Mononuclear cell (primary cell): ENCODE results near the gene NAA15. TPM values are rescaled to one million over a fixed set of nuclear protein-coding genes. Genes with fewer than 3 reads are reported as not detected.
A peak's percentile ranks its signal among the peaks of the same experiment; 100 is the strongest.
"Not testable (repeated sequence)": the region's sequence is repeated elsewhere in the genome, so short reads cannot be mapped to it uniquely, and the experiment has no call there.

Experiments
- H3K27me3 ChIP-seq: 2 replicates; pipeline ENCODE4 v1.6.0; 2011; ENCODE audit warnings: low read length, control low read depth; ENCODE audit not compliant: insufficient read depth
- H3K4me1 ChIP-seq: 2 replicates; pipeline ENCODE4 v1.5.1; 2011; ENCODE audit warnings: mild to moderate bottlenecking, low read length, control low read depth; ENCODE audit not compliant: insufficient read depth
- H3K4me3 ChIP-seq: 2 replicates; pipeline ENCODE4 v1.5.1; 2011; ENCODE audit warnings: mild to moderate bottlenecking, low read length, moderate library complexity
- H3K9me3 ChIP-seq: 2 replicates; pipeline ENCODE4 v1.5.1; 2011; ENCODE audit warnings: low read depth, mild to moderate bottlenecking, control low read depth, low read length
- total RNA-seq: library from RNA; depleted of rRNA; stranded (reverse); fragments of >200 nt; gene quantifications from one replicate; pipeline ENCODE4 v1.2.3, GENCODE V29; 2012

NAA15 gene
- 61.9 TPM for total RNA-seq

DNA sequence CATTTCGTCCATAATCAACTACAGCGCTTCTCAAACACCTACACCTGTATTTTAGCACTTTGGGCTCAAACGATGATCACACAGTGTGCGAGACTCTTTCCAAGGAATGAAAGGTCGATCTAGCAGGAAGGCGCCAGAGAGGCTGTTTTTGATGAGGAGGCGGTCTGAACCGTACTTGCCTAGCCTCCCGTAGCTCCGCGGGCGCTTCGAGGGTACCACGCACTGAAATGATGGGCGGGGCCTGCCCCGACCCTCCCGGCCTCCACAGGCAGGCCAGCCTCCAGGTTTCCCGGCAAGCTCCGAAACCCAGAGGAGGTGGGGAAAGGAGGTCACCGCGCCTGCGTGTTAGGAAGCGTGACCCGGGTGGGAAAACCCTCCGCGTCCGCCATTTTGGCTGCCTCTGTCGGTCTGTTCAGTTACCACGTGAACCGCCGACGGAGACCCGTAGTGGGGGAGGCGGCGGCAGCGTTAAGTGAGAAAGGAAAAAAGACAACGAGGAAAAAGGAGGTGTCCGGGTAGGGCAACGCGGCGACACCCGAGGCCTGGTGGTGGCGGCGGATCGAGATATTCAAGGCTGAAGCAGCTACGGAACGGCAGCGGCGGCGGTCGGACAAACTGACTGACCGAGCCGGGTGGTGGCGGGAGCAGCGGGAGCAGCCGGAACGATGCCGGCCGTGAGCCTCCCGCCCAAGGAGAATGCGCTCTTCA is at the start of gene NAA15:
NAA15 (plus strand) TSS at position 393 of the 708 bp plus-strand sequence; CDS start at position 666, 273 bp downstream.
- Histone ChIP-seq H3K9me3 (no peaks in the 10 kb centered on the region), H3K4me1 (peaks cover 30% of the 10 kb centered on the region), H3K27me3 (no peaks in the 10 kb centered on the region), H3K4me3 (peak within 1 kb of the TSS; percentile 92)

DNA sequence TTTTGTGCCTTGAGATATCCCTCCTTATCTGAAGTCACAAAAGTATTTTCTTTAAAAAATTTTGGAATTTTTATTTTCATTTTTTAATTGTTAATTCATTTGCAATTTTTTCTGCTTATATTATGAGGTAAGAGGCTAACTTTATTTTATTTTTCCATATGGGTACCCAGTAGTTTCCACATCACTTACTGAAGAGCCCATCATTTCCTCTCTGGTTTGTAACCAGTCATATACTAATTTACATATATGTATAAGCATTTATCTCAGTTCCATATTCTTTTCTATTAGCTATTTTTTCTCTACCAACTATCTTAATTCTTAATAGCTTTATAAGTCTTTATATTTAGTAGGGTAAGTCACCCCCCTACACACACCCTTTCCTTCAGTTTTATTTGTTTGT is 48.3 kb upstream of the NAA15 start:
- Histone ChIP-seq H3K27me3 (no peaks in the 10 kb centered on the region), H3K4me3 (no peak overlapping the region), H3K9me3 (no peaks in the 10 kb centered on the region), H3K4me1 (no peaks in the 10 kb centered on the region)

DNA sequence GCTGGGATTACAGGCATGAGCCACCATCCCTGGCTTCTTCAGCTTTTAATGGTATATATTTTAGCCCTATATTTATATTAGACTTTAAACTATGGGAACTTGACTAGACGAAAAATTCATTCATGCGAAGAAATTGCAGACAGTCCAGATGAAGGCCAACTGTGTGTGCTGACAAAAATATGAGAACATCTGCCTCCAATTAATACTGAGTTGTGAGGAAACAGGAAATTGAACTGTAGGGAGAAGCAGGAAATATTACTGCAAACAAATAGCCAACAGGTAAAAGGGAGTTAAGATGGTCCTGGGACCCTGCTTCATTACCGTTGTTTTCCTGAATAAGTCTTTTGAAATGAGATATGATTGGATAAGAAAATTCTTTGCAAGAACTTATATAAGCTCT is 47.6 kb upstream of the NAA15 start:
- Histone ChIP-seq H3K4me1 (no peaks in the 10 kb centered on the region), H3K27me3 (no peaks in the 10 kb centered on the region), H3K9me3 (no peaks in the 10 kb centered on the region), H3K4me3 (no peak overlapping the region)

DNA sequence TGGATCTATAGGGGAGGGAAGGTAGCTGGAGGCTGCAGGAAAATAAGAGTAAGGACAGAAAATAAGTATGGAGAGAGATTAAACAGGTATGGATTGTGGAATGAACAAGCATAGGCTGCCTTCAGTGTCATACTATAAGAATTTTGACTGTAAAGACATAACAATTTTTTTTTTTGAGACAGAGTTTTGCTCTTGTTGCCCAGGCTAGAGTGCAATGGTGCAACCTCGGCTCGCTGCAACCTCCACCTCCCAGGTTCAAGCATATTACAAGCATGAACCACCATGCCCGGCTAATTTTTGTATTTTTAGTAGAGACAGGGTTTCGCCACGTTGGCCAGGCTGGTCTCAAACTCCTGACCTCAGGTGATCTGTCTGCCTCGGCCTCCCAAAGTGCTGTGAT is 45.7 kb upstream of the NAA15 start:
- not testable (repeated sequence) for H3K4me3 ChIP-seq, H3K27me3 ChIP-seq, H3K4me1 ChIP-seq, H3K9me3 ChIP-seq

DNA sequence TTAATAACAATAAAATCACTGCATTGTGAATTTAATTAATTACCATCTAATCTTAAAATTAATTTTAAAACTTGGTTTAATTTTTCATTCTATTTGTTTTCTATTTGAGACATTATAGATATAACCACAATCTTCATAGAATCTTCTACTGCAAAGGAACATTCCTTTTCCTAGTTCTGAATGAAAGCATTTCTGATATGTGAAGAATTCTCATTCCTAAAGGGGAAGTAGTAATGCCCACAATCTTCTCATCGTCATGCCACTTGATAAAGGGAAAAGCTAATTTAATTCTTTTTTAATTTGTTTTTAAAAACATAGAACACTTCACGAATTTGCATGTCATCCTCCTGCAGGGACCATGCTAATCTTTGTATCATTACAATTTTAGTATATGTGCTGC is 45.0 kb upstream of the NAA15 start:
- Histone ChIP-seq H3K27me3 (no peaks in the 10 kb centered on the region), H3K4me1 (no peaks in the 10 kb centered on the region), H3K4me3 (no peak overlapping the region)

DNA sequence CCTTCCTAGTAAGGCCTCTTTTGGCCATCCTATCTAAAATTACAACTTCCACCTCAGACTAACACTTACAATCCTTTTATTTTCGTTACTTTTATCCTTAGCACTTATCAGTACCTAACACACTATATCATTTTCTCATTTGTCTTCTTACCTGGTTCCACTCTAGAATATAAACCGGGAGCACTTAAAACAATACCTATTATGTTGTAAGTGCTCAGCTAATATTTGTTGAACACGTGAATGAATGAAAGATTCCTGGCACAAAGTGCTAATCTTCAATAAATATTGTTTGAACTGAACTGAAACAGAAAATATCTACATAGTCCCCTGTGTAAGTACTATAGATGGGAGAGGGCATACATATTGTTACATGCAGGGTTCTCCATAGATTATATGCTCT is 35.7 kb upstream of the NAA15 start:
- Histone ChIP-seq H3K4me3 (no peak overlapping the region), H3K4me1 (peaks cover 8% of the 10 kb centered on the region), H3K27me3 (no peaks in the 10 kb centered on the region), H3K9me3 (no peaks in the 10 kb centered on the region)

More for the DNA sequence above, 45.0 kb upstream of the NAA15 start:
- no peaks in the 10 kb centered on the region for H3K9me3 ChIP-seq

DNA sequence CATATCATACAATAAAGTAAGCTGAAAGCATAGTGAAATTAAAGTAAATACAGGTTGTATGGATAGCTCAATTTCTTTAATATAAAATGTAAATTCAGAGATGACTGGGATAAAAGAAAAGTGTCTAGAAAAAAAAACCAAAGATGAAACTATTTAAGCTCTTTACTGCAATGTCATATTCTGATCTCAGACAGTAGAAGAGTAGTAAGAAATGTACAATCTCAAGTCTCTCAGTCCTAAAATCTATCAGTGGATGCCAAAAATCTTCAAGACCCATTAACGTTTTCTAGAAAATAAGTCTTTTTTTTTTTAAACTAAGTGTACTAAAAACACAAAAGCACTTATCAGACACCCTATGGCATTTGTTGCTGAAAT is 35.1 kb upstream of the NAA15 start:
- Histone ChIP-seq H3K4me3 (peak overlapping the region; percentile 9), H3K27me3 (no peaks in the 10 kb centered on the region), H3K4me1 (peaks cover 8% of the 10 kb centered on the region), H3K9me3 (no peaks in the 10 kb centered on the region)

DNA sequence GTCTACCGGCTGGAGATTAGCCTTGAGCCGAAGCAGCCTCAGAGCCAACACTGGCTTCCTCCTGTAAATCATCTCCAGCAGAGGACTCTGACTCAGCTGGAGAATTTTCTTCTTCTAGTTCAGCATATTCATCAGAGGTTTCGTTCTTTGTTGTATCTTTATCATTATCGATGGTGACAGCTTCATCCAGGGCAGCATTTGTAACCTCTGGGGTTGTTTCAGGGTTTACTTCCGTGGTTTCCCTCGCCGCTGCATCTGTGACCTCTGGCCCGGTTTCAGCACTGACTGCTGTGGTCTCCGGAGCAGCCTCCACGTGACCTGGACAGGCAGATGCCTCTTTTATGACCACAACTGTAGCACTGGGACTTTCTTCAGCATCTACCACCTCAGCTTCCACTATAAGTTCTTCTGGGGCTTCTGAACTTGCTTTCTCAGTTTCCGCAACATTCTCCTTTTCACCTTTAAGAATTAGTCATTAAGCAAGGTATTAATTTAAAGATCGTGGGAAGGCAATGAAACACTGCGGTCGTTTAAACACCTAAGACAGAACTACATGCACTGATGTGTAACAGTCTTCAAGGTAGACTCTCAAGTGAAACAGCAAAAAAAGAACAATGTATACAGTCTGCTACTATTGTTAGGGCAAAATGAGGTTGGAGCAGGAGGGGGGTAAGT is 34.6 kb upstream of the NAA15 start:
- no peaks in the 10 kb centered on the region for H3K9me3 ChIP-seq
- peaks cover 8% of the 10 kb centered on the region for H3K4me1 ChIP-seq
- no peaks in the 10 kb centered on the region for H3K27me3 ChIP-seq
- peak overlapping the region; percentile 9 for H3K4me3 ChIP-seq

DNA sequence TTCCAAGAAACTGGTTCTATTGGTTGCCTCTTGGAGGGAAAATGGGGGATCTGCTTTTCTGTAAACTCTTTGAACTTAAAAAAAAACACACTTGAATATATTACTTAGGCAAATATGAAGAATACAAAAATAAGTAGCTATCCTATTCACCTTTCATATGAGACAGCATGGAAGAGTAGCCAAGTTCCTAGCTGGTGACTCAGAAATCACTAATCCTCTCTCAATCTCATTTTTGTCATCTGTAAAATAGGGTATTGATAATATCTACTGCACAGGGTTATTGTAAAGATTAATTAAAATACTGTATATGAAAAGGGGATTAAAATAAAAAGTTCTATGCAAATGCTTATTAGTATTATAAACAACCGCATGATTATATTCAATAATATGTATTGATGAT is 34.0 kb upstream of the NAA15 start:
- H3K27me3 ChIP-seq: no peaks in the 10 kb centered on the region
- H3K4me1 ChIP-seq: peaks cover 8% of the 10 kb centered on the region
- H3K9me3 ChIP-seq: no peaks in the 10 kb centered on the region
- no peak overlapping the region for H3K4me3 ChIP-seq

DNA sequence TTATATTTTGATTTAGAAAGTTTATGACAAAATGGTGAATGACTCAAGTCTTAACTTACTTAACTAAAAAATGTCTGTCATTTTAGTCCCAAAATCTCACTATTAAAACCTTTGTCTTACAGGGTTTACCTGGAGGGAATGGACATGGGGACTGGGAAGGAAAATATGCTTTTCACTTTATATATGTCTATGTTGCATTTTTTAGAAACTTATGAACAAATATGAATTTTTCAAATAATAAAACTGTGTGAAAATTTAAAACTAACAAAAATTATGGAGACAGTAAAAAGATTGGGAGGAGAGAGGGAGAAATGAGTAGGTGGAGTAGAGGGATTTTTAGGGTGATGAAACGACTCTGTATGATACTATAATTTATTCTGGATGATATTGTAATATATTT is 27.5 kb upstream of the NAA15 start:
- no peaks in the 10 kb centered on the region for H3K9me3 ChIP-seq
- peaks cover 5% of the 10 kb centered on the region for H3K4me1 ChIP-seq

DNA sequence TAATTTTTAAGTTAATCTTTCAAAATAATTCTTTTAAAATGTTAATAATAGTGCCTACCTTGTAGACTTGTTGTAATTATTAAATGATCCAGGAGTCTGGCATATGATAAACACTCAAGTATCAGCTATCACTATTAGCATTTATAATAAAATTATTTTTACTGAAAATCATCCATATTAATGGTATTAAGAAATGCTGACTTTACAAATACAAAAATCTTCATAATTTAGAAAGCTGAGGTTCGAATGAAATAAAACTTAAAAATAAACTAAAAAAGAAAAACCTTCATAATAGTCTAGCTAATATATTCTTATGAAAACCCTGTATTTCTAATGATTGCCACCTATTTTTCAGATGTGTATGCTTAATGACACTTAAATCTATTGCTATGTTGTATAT is 26.5 kb upstream of the NAA15 start:
- Histone ChIP-seq H3K9me3 (no peaks in the 10 kb centered on the region), H3K27me3 (peaks cover 48% of the 10 kb centered on the region), H3K4me3 (no peak overlapping the region)

More for the DNA sequence above, 27.5 kb upstream of the NAA15 start:
- no peak overlapping the region for H3K4me3 ChIP-seq
- peaks cover 38% of the 10 kb centered on the region for H3K27me3 ChIP-seq

DNA sequence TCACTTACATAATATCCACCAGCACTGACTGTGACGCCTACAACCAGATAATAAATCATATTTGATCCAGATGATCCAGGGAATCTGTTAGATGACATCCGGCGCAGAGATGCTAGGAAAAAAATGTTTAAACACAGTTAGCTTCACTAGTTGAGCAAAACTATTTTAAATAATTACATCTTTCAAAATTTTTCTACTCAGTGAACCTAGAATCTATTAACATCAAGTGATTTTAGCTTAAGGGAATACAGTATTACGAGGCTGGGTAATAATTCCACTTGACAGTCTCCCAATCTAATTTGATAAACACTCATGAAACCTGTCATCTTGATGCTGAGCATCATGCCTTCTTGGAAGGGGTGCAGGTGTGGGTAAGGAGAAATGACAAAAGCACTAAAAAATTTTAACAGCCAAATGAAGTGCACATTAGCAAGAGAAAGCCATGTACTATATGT is 26.0 kb upstream of the NAA15 start:
- H3K4me1 ChIP-seq: peaks cover 19% of the 10 kb centered on the region
- H3K27me3 ChIP-seq: peaks cover 53% of the 10 kb centered on the region
- H3K9me3 ChIP-seq: no peaks in the 10 kb centered on the region
- H3K4me3 ChIP-seq: no peak overlapping the region

More for the DNA sequence above, 26.5 kb upstream of the NAA15 start:
- peaks cover 14% of the 10 kb centered on the region for H3K4me1 ChIP-seq

DNA sequence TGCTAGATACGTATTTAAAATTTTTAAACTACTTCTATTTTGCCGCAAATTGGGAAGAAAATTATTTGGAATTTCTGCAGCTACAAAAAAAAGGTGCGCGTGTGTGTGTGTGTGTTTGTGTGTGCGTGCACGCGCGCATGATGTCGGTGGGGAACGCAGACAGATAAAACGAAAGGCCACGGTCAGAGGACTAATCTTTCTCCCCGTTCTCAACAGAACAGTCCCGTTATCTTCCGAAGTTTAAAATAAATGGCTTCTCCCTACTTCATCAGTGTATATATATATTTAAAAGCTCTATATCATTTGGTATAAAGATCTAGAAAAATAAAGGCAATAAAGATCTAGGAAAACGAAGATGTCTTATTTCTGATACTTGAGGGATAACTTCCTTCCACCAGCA is 22.8 kb upstream of the NAA15 start:
- Histone ChIP-seq H3K9me3 (no peaks in the 10 kb centered on the region), H3K4me3 (peak overlapping the region; percentile 6), H3K27me3 (peaks cover 75% of the 10 kb centered on the region), H3K4me1 (peaks cover 19% of the 10 kb centered on the region)

DNA sequence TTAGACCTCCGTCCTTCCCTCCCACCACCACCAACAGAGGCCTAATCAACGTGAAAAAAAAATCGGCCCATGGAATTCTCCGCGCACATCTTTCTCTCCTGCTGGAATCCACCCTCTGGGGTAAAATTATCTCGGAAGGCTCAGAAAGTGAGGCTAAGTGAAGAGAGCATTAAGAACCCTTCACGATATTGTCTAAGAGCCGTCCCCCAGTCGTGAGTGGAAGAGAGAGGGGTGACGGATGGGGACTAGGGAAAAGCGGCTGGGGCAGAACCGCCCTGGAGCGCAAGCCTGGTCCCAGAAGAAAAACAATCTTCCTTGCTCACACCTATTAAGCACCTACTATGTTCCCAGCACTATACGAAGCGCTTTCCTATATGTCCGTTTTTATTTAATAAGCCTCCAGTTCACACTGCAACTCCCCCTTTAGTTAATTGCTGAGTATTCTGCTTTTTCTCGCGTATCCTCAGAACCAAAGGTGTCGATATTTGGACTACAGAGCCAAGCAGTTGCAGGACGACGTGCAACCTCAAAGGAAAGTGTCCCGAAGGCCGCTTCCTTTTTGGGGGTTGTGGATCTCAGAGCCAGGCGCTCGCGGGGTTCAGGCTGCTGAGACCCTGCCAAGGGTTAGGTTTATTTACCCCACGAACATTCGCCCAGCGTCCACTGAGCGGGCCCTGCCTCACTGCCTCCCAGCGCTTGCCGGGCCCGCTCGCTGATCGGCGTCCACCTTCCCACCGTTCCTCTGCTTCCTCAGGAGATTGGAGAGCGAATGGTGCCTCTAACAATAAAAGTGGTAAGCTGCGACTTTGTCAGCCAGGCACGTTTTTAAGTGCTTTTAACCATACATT is 22.2 kb upstream of the NAA15 start:
- Histone ChIP-seq H3K4me3 (no peak overlapping the region), H3K9me3 (no peaks in the 10 kb centered on the region), H3K4me1 (peaks cover 19% of the 10 kb centered on the region), H3K27me3 (peaks cover 75% of the 10 kb centered on the region)
